ENCODE data around the gene ASB18.

DNA sequence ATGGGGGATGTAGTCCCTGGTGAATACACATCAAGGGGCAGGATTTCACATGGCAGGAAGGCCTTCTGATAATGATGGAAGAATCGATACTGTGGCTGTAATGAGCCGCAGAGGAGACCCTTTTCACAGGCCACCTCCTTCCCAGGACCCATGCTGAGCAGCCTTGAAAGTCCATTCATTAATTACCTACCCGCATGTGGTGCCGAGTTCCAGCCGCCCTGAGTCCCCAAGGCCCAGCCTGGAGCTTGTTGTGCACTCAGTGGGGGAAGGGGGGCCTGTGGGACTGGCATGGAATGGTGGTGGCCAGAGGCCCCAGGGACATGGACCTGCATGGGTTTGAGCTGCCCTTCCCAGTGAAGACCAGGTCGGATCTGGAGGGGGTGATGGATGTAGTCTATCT, 25.5 kb downstream of the ASB18 start:
- TF ChIP-seq POLR2AphosphoS5 (IDR thresholded peaks at IDR 0.05; ENCODE audit: low read depth, low read length) (no peak), EZH2 (IDR thresholded peaks at IDR 0.05) (no peak), RAD21 (IDR thresholded peaks at IDR 0.05; ENCODE audit: low read depth) (no peak), SIN3A (IDR thresholded peaks at IDR 0.05; ENCODE audit: low read depth) (no peak), POLR2A (IDR thresholded peaks at IDR 0.05; ENCODE audit: borderline replicate concordance, extremely low read depth, insufficient read depth, insufficient read length) (no peak), SP1 (IDR thresholded peaks at IDR 0.05; ENCODE audit: low read depth) (no peak)
- TF ChIP-seq, protein P1, sequence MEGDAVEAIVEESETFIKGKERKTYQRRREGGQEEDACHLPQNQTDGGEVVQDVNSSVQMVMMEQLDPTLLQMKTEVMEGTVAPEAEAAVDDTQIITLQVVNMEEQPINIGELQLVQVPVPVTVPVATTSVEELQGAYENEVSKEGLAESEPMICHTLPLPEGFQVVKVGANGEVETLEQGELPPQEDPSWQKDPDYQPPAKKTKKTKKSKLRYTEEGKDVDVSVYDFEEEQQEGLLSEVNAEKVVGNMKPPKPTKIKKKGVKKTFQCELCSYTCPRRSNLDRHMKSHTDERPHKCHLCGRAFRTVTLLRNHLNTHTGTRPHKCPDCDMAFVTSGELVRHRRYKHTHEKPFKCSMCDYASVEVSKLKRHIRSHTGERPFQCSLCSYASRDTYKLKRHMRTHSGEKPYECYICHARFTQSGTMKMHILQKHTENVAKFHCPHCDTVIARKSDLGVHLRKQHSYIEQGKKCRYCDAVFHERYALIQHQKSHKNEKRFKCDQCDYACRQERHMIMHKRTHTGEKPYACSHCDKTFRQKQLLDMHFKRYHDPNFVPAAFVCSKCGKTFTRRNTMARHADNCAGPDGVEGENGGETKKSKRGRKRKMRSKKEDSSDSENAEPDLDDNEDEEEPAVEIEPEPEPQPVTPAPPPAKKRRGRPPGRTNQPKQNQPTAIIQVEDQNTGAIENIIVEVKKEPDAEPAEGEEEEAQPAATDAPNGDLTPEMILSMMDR (IDR thresholded peaks at IDR 0.05 in 2 of 3, conservative IDR thresholded peaks at IDR 0.05 in 1 of 3; ENCODE audit: borderline replicate concordance in 1 of 3, insufficient read depth in 1 of 3, low read depth in 2 of 3, low read length in 2 of 3), result no peak
- TF ChIP-seq, protein P2, sequence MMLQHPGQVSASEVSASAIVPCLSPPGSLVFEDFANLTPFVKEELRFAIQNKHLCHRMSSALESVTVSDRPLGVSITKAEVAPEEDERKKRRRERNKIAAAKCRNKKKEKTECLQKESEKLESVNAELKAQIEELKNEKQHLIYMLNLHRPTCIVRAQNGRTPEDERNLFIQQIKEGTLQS (IDR thresholded peaks at IDR 0.05), result no peak
